Panc1 (cell line): Measurements from ENCODE around the gene FAM110A. TPM values are rescaled to one million over a fixed set of nuclear protein-coding genes. Genes with fewer than 3 reads are reported as not detected.

Source experiments
- ATAC-seq: fragments of 200-7000 bp; cut with Tn5 transposase; 2 replicates; pipeline ENCODE4 v1.9.1; 2020; ENCODE audit warnings: mild to moderate bottlenecking, moderate library complexity
- BruUV-seq: library from RNA; stranded (reverse); fragments of 400-500 nt; replicated peaks from 2 replicates; lab custom pipeline; 2021; lab: Mats Ljungman, UMichigan
- CTCF ChIA-PET: fragments of 300-600 bp; sonication (Branson Sonifier 250); formaldehyde crosslinking; loops from one replicate; lab custom pipeline; 2022; ENCODE audit warnings: antibody characterized with exemption; lab: Charles Lee
- POLR2A ChIA-PET: fragments of 300-600 bp; sonication (Branson Sonifier 250); formaldehyde crosslinking; loops from one replicate; lab custom pipeline; 2022; ENCODE audit warnings: antibody characterized with exemption; lab: Charles Lee
- DNase-seq: peaks from one replicate; pipeline ENCODE4 v3.0.0-alpha.2; 2010; ENCODE audit warnings: low read depth, low spot score
- H3K27ac ChIP-seq: 2 replicates; pipeline ENCODE4 v1.5.1; 2011; ENCODE audit warnings: mild to moderate bottlenecking, low read length, inconsistent platforms
- H3K27me3 ChIP-seq: fragments of 200-500 bp; sonication (Bioruptor generic); 2 replicates; pipeline ENCODE4 v1.6.0; 2014; ENCODE audit warnings: low read length, inconsistent platforms; ENCODE audit not compliant: control insufficient read depth, insufficient read depth
- H3K36me3 ChIP-seq: fragments of 200-500 bp; sonication (Bioruptor generic); 2 replicates; pipeline ENCODE4 v1.5.1; 2014; ENCODE audit warnings: inconsistent platforms, mild to moderate bottlenecking, low read length, moderate library complexity; ENCODE audit not compliant: control insufficient read depth, insufficient read depth
- H3K4me1 ChIP-seq: 2 replicates; pipeline ENCODE4 v1.5.1; 2011; ENCODE audit warnings: inconsistent platforms, mild to moderate bottlenecking, low read length, moderate library complexity; ENCODE audit not compliant: control insufficient read depth, insufficient read depth
- H3K4me3 ChIP-seq, 2 experiments: 2 replicates each; pipeline ENCODE4 v1.5.1; 2011 to 2012; ENCODE audit warnings: low read depth in 2 of 2, low read length in 2 of 2, mild to moderate bottlenecking in 2 of 2, inconsistent platforms in 1 of 2, moderate library complexity in 1 of 2
- H3K9me3 ChIP-seq: fragments of 200-500 bp; sonication (Bioruptor generic); 2 replicates; pipeline ENCODE4 v1.5.1; 2014; ENCODE audit warnings: low read depth, mild to moderate bottlenecking, inconsistent platforms, low read length, moderate library complexity; ENCODE audit not compliant: control insufficient read depth, insufficient read depth
- CTCF ChIP-seq: fragments of 450-650 bp; IDR thresholded peaks from 2 replicates; pipeline ENCODE4 v1.5.1; 2017; ENCODE audit warnings: mild to moderate bottlenecking
- POLR2AphosphoS5 ChIP-seq: IDR thresholded peaks from 2 replicates; pipeline ENCODE4 v1.6.1; 2012; ENCODE audit warnings: mild to moderate bottlenecking, low read depth, low read length, moderate library complexity
- REST ChIP-seq, 2 experiments: IDR thresholded peaks; 2 replicates each; pipeline ENCODE4 v1.6.1; 2011 to 2012; ENCODE audit warnings: low read depth in 2 of 2, control low read depth in 1 of 2, low read length in 1 of 2, mild to moderate bottlenecking in 1 of 2, moderate library complexity in 1 of 2; ENCODE audit not compliant: insufficient read depth in 1 of 2
- SIN3A ChIP-seq: IDR thresholded peaks from 2 replicates; pipeline ENCODE4 v1.6.1; 2012; ENCODE audit warnings: low read depth, mild to moderate bottlenecking, low read length, moderate library complexity, borderline replicate concordance; ENCODE audit not compliant: insufficient read depth
- TCF7L2 ChIP-seq: IDR thresholded peaks from 2 replicates; pipeline ENCODE4 v1.6.1; 2011; ENCODE audit warnings: mild to moderate bottlenecking, low read depth, low read length, inconsistent platforms
- in situ Hi-C: cut with HindIII; loops from 2 replicates; pipeline ENCODE4 v1.10.0; 2016; ENCODE audit warnings: low sequenced_read_pairs, low pct_unique_long_range_greater_than_20kb
- intact Hi-C: fragments of 100-400 bp; cut with micrococcal nuclease; formaldehyde crosslinking; loops from one replicate; pipeline ENCODE4 v1.10.0; 2022; ENCODE audit not compliant: unreplicated experiment
- total RNA-seq: library from RNA; stranded (reverse); gene quantifications from one replicate; pipeline ENCODE4 v1.2.1, GENCODE V29; 2021; ENCODE audit not compliant: unreplicated experiment

The FAM110A gene
- total RNA-seq, 1 experiment from 2014 or later, result 7.8 TPM

- no peak overlapping the region for H3K27ac ChIP-seq
- intact Hi-C loops, result no loop called here
- DNase-seq (no peak), ATAC-seq (no peak)
- no TSS peak for BruUV-seq
- in situ Hi-C loops, result no loop called here
- TF ChIP-seq POLR2AphosphoS5, result no peak
- no peak for TF ChIP-seq SIN3A
- TF ChIP-seq REST (IDR thresholded peaks at IDR 0.05; ENCODE audit: insufficient read depth in 1 of 2, low read depth in 2 of 2, low read length in 1 of 2), result no peak
- no peak for TF ChIP-seq TCF7L2
- no peak for TF ChIP-seq CTCF
- ChIA-PET POLR2A (no interaction called here), CTCF (no interaction called here)
- no peaks in the 10 kb centered on the region for H3K36me3 ChIP-seq
- H3K4me1 ChIP-seq, result peaks cover 7% of the 10 kb centered on the region; the same call in 1 of the 2 replicates
- H3K9me3 ChIP-seq, result no peaks in the 10 kb centered on the region
- H3K27me3 ChIP-seq, result no peaks in the 10 kb centered on the region
- H3K4me3 ChIP-seq, result no peak overlapping the region
Observed at GRCh38 chr20:859751-860231, 26.3 kb downstream of the FAM110A start.

GRCh38 chr20:860891-861290 is 27.4 kb downstream of the FAM110A start:
- no TSS peak for BruUV-seq
- ChIA-PET POLR2A (no interaction called here), CTCF (no interaction called here)
- Histone ChIP-seq H3K4me1 (peaks cover 5% of the 10 kb centered on the region; the same call in 1 of the 2 replicates), H3K9me3 (no peaks in the 10 kb centered on the region), H3K27ac (no peak overlapping the region), H3K4me3 (no peak overlapping the region), H3K27me3 (no peaks in the 10 kb centered on the region), H3K36me3 (no peaks in the 10 kb centered on the region)
- no peak for DNase-seq
- intact Hi-C loops, result no loop called here
- in situ Hi-C loops, result no loop called here
- no peak for TF ChIP-seq CTCF
- TF ChIP-seq SIN3A, result no peak
- TF ChIP-seq TCF7L2, result no peak
- TF ChIP-seq POLR2AphosphoS5, result no peak
- TF ChIP-seq REST (IDR thresholded peaks at IDR 0.05; ENCODE audit: insufficient read depth in 1 of 2, low read depth in 2 of 2, low read length in 1 of 2), result no peak
- ATAC-seq, result no peak
